22Rv1 (cell line): Measurements from ENCODE around the gene KIRREL3.

Source experiments
- H3K27ac ChIP-seq: fragments of 450-650 bp; 2 replicates; pipeline ENCODE4 v1.5.1; 2017
- CTCF ChIP-seq: fragments of 450-650 bp; IDR thresholded peaks from 2 replicates; pipeline ENCODE4 v1.5.1; 2017; ENCODE audit warnings: mild to moderate bottlenecking
- ZFX ChIP-seq: fragments of 450-650 bp; IDR thresholded peaks from 2 replicates; pipeline ENCODE4 v1.6.1; 2017; ENCODE audit warnings: antibody characterized with exemption, borderline replicate concordance

The KIRREL3 gene

DNA sequence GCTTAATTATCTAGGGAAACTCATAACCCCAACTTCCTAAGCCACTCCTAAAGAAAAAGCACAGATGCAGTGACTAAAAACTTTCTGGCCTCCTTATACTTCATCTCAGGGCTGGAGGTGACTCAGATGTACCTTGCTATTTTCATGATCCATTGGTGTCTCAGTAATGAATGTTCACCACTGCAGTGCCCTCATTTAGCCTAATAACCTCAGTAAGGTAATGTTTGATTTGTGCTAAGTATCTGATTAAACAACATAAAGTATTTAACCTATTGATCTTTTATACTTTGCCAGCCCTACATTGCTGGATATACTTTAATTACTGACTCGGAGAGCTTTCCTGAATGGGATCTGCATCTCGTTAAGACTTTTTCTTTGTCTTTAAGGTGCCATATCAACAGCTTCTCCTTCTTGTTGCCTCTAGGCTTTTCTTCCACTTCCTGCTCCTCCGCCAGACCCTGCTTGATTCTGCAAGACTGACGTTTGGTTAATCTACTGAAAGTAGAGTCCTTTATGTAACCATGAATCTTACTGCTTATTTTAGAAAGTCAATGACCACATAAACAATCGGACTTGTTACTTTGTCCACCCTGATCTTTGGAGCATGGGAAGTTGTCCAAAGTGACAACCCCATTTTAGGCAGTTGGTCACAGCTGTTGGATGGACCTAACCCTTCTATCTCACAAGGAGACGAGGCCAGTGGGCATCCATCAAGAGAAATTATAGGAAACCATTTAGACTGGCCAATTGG lies 342.1 kb downstream of the KIRREL3 start:
- no peak overlapping the region for H3K27ac ChIP-seq
- TF ChIP-seq ZFX (no peak), CTCF (no peak)

- TF ChIP-seq CTCF (no peak), ZFX (no peak)
- no peak overlapping the region for H3K27ac ChIP-seq
Measured at GRCh38 chr11:126655807-126656128, 344.8 kb downstream of the KIRREL3 start.

- H3K27ac ChIP-seq, result no peak overlapping the region
Measured at GRCh38 chr11:126654886-126655806, 345.4 kb downstream of the KIRREL3 start.

GRCh38 chr11:126653040-126653439 lies 347.5 kb downstream of the KIRREL3 start:
- H3K27ac ChIP-seq, result no peak overlapping the region
- TF ChIP-seq ZFX (no peak), CTCF (no peak)

More at GRCh38 chr11:126654886-126655806, 345.4 kb downstream of the KIRREL3 start:
- TF ChIP-seq ZFX, result no peak
- no peak for TF ChIP-seq CTCF

DNA sequence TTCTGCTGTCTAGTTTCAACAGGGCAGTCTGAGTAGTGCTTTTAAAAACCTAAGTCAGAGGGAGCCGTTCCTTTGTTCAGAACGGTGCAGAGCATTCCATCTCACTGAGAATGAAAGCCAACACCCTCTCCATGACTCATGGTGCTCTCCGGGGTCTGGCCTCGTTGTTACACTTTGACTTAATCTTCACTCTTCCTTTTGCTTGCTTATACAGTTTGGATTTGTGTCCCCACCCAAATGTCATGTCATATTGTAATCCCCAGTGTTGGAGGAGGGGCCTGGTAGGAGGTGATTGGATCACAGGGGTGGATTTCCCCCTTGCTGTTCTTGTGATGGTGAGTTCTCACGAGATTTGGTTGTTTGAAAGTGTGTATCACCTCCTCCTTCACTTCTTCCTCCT lies 352.8 kb downstream of the KIRREL3 start:
- no peak overlapping the region for H3K27ac ChIP-seq
- TF ChIP-seq CTCF (no peak), ZFX (no peak)

DNA sequence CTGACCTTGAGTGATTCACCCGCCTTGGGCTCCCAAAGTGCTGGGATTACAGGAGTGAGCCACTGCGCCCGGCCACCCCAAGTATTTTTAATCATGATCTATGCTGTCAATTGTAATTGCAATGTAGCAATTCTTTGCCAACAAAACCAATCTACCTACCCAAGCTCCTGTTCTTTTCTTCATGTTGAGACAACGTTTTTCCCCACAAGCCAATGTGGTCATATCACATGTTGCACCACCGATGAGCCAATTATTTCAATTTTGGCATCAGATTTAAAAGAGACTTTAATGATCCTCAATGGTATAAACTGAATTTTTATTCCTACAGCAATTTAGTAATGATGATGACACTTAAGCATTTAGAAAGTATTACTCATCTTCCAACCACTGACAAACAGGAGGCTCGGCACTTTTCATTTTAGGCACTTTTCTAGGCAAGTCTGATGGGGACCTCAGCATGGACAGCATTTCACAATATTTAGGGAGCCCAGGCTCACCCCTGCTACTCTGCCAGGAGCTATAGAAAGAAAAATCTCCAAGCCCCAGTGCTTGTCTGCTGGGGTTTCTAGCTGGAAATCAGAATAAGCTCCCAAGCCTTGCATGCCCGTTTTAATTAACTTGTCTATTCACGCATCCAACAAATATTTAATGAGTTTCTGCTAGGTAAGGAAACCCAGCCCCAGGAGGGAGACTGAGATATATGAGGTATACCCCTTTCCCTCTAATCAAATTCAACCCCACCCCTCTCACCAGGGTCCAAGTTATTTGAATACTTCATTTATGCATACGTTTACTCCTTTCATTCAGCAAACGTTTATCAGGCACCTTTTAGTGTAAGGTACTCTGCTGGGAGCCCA lies 353.6 kb downstream of the KIRREL3 start:
- TF ChIP-seq CTCF (no peak), ZFX (no peak)
- H3K27ac ChIP-seq, result no peak overlapping the region
